Measurements from ENCODE around the gene HACE1.
"Not testable (repeated sequence)": the region's sequence is repeated elsewhere in the genome, so short reads cannot be mapped to it uniquely, and the experiment has no call there.

The HACE1 gene

GRCh38 chr6:104862456-104862855 lies 2.7 kb upstream of the HACE1 start:
- Histone ChIP-seq H3K27me3 (replicated peaks; ENCODE audit: control insufficient read depth, insufficient read depth, low read length) (no peaks in the 10 kb centered on the region), H3K36me3 (ENCODE audit: control insufficient read depth, insufficient read depth, low read length) (no peaks in the 10 kb centered on the region), H3K4me3 (replicated peaks; ENCODE audit: low read depth, low read length) (no peak overlapping the region)
- no peak for DNase-seq (ENCODE audit: extremely low read depth, insufficient read length)
- TF ChIP-seq CTCF (IDR thresholded peaks at IDR 0.05; ENCODE audit: insufficient read depth, low read length, poor library complexity, severe bottlenecking) = no peak

GRCh38 chr6:104860221-104860620 lies 502 bp upstream of the HACE1 start:
- H3K27me3 ChIP-seq (replicated peaks; ENCODE audit: control insufficient read depth, insufficient read depth, low read length) = no peaks in the 10 kb centered on the region
- DNase-seq (ENCODE audit: extremely low read depth, insufficient read length) = no peak
- no peak for TF ChIP-seq CTCF (IDR thresholded peaks at IDR 0.05; ENCODE audit: insufficient read depth, low read length, poor library complexity, severe bottlenecking)
- peak overlapping the region; percentile 81 for H3K4me3 ChIP-seq (replicated peaks; ENCODE audit: low read depth, low read length)
- H3K36me3 ChIP-seq (ENCODE audit: control insufficient read depth, insufficient read depth, low read length) = no peaks in the 10 kb centered on the region

- no peak for DNase-seq (ENCODE audit: extremely low read depth, insufficient read length)
- no peak for TF ChIP-seq CTCF (IDR thresholded peaks at IDR 0.05; ENCODE audit: insufficient read depth, low read length, poor library complexity, severe bottlenecking)
- Histone ChIP-seq H3K27me3 (replicated peaks; ENCODE audit: control insufficient read depth, insufficient read depth, low read length) (no peaks in the 10 kb centered on the region), H3K36me3 (ENCODE audit: control insufficient read depth, insufficient read depth, low read length) (no peaks in the 10 kb centered on the region), H3K4me3 (replicated peaks; ENCODE audit: low read depth, low read length) (peak overlapping the region; percentile 81)
Observed at GRCh38 chr6:104858642-104859041, 1.1 kb downstream of the HACE1 start.

- no peak overlapping the region for H3K4me3 ChIP-seq (replicated peaks; ENCODE audit: low read depth, low read length)
- no peak for TF ChIP-seq CTCF (IDR thresholded peaks at IDR 0.05; ENCODE audit: insufficient read depth, low read length, poor library complexity, severe bottlenecking)
- no peaks in the 10 kb centered on the region for H3K36me3 ChIP-seq (ENCODE audit: control insufficient read depth, insufficient read depth, low read length)
- no peak for DNase-seq (ENCODE audit: extremely low read depth, insufficient read length)
- no peaks in the 10 kb centered on the region for H3K27me3 ChIP-seq (replicated peaks; ENCODE audit: control insufficient read depth, insufficient read depth, low read length)
Observed at GRCh38 chr6:104855507-104855906, 4.2 kb downstream of the HACE1 start.

GRCh38 chr6:104847721-104848120 lies 12.0 kb downstream of the HACE1 start:
- not testable (repeated sequence) for H3K27me3 ChIP-seq (replicated peaks; ENCODE audit: control insufficient read depth, insufficient read depth, low read length); H3K36me3 ChIP-seq (ENCODE audit: control insufficient read depth, insufficient read depth, low read length); DNase-seq (ENCODE audit: extremely low read depth, insufficient read length); H3K4me3 ChIP-seq (replicated peaks; ENCODE audit: low read depth, low read length)

GRCh38 chr6:104843229-104843628 lies 16.5 kb downstream of the HACE1 start:
- Histone ChIP-seq H3K4me3 (replicated peaks; ENCODE audit: low read depth, low read length) (no peak overlapping the region), H3K27me3 (replicated peaks; ENCODE audit: control insufficient read depth, insufficient read depth, low read length) (no peaks in the 10 kb centered on the region), H3K36me3 (ENCODE audit: control insufficient read depth, insufficient read depth, low read length) (no peaks in the 10 kb centered on the region)
- DNase-seq (ENCODE audit: extremely low read depth, insufficient read length) = no peak
- TF ChIP-seq CTCF (IDR thresholded peaks at IDR 0.05; ENCODE audit: insufficient read depth, low read length, poor library complexity, severe bottlenecking) = no peak
